CD4-positive, alpha-beta T cell (primary cell): ENCODE results near the gene ALK. TPM values are rescaled to one million over a fixed set of nuclear protein-coding genes. Genes with fewer than 3 reads are reported as not detected.

Experiments
- ATAC-seq: fragments of 200-7000 bp; cut with Tn5 transposase; one replicate; pipeline ENCODE4 v1.10.0; 2022; ENCODE audit warnings: mild to moderate bottlenecking; ENCODE audit not compliant: poor library complexity
- CTCF ChIA-PET: fragments of 350-600 bp; sonication (Branson Sonifier 250); formaldehyde crosslinking; loops from one replicate; lab custom pipeline; 2021; ENCODE audit warnings: antibody characterized with exemption, inconsistent platforms; lab: Charles Lee
- POLR2A ChIA-PET: fragments of 350-600 bp; sonication (Branson Sonifier 250); formaldehyde crosslinking; loops from one replicate; lab custom pipeline; 2021; ENCODE audit warnings: antibody characterized with exemption, inconsistent platforms; lab: Charles Lee
- DNase-seq, 14 experiments: peaks; one replicate each; pipeline ENCODE4 v3.0.0-alpha.2; 2013 to 2020; ENCODE audit warnings: mixed read lengths in 2 of 14
- H3K27ac ChIP-seq, 2 donors: one replicate each; pipeline versions ENCODE4 v1.5.1 to v1.7.0; 2013; ENCODE audit warnings: low read length in 2 of 2, low read depth in 1 of 2, mild to moderate bottlenecking in 1 of 2
- H3K27me3 ChIP-seq, 2 experiments: 1 replicate in 1 of 2; 2 replicates in 1 of 2; pipeline versions ENCODE4 v1.6.1 to v1.7.0; 2013; ENCODE audit warnings: low read length in 2 of 2, control low read depth in 1 of 2, mild to moderate bottlenecking in 1 of 2, moderate library complexity in 1 of 2; ENCODE audit not compliant: insufficient read depth in 2 of 2, control insufficient read depth in 1 of 2
- H3K36me3 ChIP-seq: one replicate; pipeline ENCODE4 v1.6.1; 2013; ENCODE audit warnings: low read length, control low read depth; ENCODE audit not compliant: insufficient read depth
- H3K4me1 ChIP-seq: one replicate; pipeline ENCODE4 v1.6.1; 2013; ENCODE audit warnings: low read length, control low read depth; ENCODE audit not compliant: insufficient read depth
- H3K4me3 ChIP-seq: one replicate; pipeline ENCODE4 v1.5.1; 2013; ENCODE audit warnings: mild to moderate bottlenecking, low read length, moderate library complexity
- H3K9me3 ChIP-seq, 2 experiments: 1 replicate in 1 of 2; 2 replicates in 1 of 2; pipeline versions ENCODE4 v1.6.1 to v1.7.0; 2013; ENCODE audit warnings: low read length in 2 of 2, mild to moderate bottlenecking in 2 of 2, control low read depth in 1 of 2, moderate library complexity in 1 of 2; ENCODE audit not compliant: control insufficient read depth in 1 of 2, insufficient read depth in 1 of 2
- H3K27ac Mint-ChIP-seq: one replicate; pipeline ENCODE4 v1.8.0; 2020; ENCODE audit warnings: mixed read lengths
- H3K27me3 Mint-ChIP-seq: one replicate; pipeline ENCODE4 v1.8.0; 2021; ENCODE audit warnings: mixed read lengths
- H3K36me3 Mint-ChIP-seq: one replicate; pipeline ENCODE4 v1.8.0; 2021; ENCODE audit warnings: low read depth, mixed read lengths
- H3K4me1 Mint-ChIP-seq: one replicate; pipeline ENCODE4 v1.8.0; 2021; ENCODE audit warnings: low read depth, mixed read lengths
- H3K4me3 Mint-ChIP-seq: one replicate; pipeline ENCODE4 v1.8.0; 2020; ENCODE audit warnings: mild to moderate bottlenecking, mixed read lengths
- H3K9me3 Mint-ChIP-seq: one replicate; pipeline ENCODE4 v1.8.0; 2020; ENCODE audit warnings: mixed read lengths
- intact Hi-C, 2 experiments: fragments of 100-400 bp; cut with DNase I in 1 of 2; cut with micrococcal nuclease in 1 of 2; formaldehyde crosslinking; loops; one replicate each; pipeline versions ENCODE4 v1.15.1 to v1.9.0; 2023 to 2025; cut with DNase I, micrococcal nuclease
- total RNA-seq, 174 experiments: library from RNA in 2 of 174; stranded (reverse) in 2 of 174; gene quantifications; one replicate each; pipeline ENCODE4 v1.2.3 and lab custom pipeline; 2021 to 2026
- TF ChIP-seq, protein P1 (sequence below): fragments of 200-600 bp; IDR thresholded peaks from one replicate; pipeline ENCODE4 v1.8.0; 2022; ENCODE audit warnings: antibody characterized with exemption, mild to moderate bottlenecking

ALK gene
- total RNA-seq, 2 experiments from 2014 or later = not detected

DNA sequence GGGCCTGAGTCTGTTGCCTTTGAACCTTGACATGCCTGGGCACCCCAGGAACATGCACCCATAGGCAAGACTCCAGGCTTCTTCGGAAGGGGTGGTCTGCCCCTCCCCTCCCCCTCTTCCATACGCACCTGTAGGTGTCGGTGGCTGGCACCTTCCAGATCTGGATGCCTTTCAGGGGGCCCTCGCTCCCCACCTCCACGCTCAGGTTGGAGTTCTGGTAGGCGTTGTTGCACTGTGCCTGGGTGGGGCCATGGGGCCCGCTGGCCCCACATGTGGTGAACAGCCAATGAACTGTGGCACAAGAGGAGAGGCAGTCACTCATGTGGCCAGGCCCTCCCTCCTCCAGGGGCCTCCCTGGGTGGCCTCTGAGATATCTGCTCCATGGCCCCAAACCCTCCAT, 670.4 kb downstream of the ALK start:
- Histone ChIP-seq H3K4me1 (no peaks in the 10 kb centered on the region), H3K27ac (no peak overlapping the region), H3K27me3 (peaks cover 0 to 2% of the 10 kb centered on the region in 2 experiments), H3K4me3 (no peak overlapping the region), H3K36me3 (no peaks in the 10 kb centered on the region), H3K9me3 (peaks cover 0 to 7% of the 10 kb centered on the region in 2 experiments)
- TF ChIP-seq, protein P1, sequence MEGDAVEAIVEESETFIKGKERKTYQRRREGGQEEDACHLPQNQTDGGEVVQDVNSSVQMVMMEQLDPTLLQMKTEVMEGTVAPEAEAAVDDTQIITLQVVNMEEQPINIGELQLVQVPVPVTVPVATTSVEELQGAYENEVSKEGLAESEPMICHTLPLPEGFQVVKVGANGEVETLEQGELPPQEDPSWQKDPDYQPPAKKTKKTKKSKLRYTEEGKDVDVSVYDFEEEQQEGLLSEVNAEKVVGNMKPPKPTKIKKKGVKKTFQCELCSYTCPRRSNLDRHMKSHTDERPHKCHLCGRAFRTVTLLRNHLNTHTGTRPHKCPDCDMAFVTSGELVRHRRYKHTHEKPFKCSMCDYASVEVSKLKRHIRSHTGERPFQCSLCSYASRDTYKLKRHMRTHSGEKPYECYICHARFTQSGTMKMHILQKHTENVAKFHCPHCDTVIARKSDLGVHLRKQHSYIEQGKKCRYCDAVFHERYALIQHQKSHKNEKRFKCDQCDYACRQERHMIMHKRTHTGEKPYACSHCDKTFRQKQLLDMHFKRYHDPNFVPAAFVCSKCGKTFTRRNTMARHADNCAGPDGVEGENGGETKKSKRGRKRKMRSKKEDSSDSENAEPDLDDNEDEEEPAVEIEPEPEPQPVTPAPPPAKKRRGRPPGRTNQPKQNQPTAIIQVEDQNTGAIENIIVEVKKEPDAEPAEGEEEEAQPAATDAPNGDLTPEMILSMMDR = no peak
- ChIA-PET POLR2A (no interaction called here), CTCF (no interaction called here)
- no peaks in the 10 kb centered on the region for H3K36me3 Mint-ChIP-seq
- H3K9me3 Mint-ChIP-seq = no peaks in the 10 kb centered on the region
- DNase-seq (no peak), ATAC-seq (no peak)
- H3K4me1 Mint-ChIP-seq = no peaks in the 10 kb centered on the region
- intact Hi-C loops = no loop called here
- H3K27me3 Mint-ChIP-seq = peaks cover 17% of the 10 kb centered on the region
- H3K27ac Mint-ChIP-seq = no peak overlapping the region
- no peak overlapping the region for H3K4me3 Mint-ChIP-seq

GRCh38 chr2:29249666-29250253, 671.6 kb downstream of the ALK start:
- CTCF ChIA-PET = no interaction called here
- no peaks in the 10 kb centered on the region for H3K9me3 Mint-ChIP-seq

DNA sequence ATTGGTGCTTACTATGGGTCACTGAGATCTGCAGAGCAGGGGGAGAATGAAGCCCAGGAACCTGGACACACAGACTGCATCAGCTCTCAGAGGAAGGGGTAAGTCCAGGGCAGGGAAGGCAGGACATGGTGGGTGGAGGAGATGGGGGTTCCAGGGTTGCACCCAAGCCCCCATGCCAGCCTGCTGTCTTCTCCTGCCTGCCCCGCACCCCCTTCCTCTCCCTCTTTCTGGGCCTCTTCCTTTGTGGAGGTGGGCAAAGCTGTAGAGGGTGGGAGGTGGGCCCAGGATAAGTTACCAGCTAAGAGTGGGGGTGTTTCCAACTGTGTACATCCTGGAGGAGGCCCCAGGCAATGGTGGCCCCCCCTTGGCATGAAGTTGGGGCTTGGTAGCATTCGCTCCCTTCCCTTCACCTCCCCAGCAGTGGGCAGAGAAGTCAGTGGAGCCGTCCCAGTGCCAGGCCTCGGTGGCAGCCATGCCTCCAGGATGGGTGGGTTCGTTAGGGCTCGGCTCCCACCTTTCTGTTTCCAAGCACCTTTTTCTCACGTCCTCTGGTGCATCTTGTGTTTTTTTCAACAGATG, 674.0 kb downstream of the ALK start:
- ChIA-PET POLR2A (no interaction called here), CTCF (no interaction called here)
- peaks cover 0 to 7% of the 10 kb centered on the region in 2 experiments for H3K9me3 ChIP-seq
- no peak for DNase-seq
- no peak overlapping the region for H3K27ac Mint-ChIP-seq
- no peaks in the 10 kb centered on the region for H3K9me3 Mint-ChIP-seq
- H3K4me1 Mint-ChIP-seq = no peaks in the 10 kb centered on the region
- no peaks in the 10 kb centered on the region for H3K36me3 ChIP-seq
- H3K27me3 Mint-ChIP-seq = no peaks in the 10 kb centered on the region
- H3K4me3 ChIP-seq = no peak overlapping the region
- intact Hi-C loops = no loop called here
- H3K27me3 ChIP-seq = peaks cover 0 to 2% of the 10 kb centered on the region in 2 experiments
- H3K4me3 Mint-ChIP-seq = no peak overlapping the region
- H3K4me1 ChIP-seq = no peaks in the 10 kb centered on the region
- no peak for ATAC-seq
- no peak overlapping the region for H3K27ac ChIP-seq
- no peaks in the 10 kb centered on the region for H3K36me3 Mint-ChIP-seq
- TF ChIP-seq, protein P1 = no peak

More at GRCh38 chr2:29249666-29250253, 671.6 kb downstream of the ALK start:
- Mint-ChIP-seq H3K27ac (no peak overlapping the region), H3K4me1 (no peaks in the 10 kb centered on the region), H3K4me3 (no peak overlapping the region), H3K36me3 (no peaks in the 10 kb centered on the region), H3K27me3 (peaks cover 13% of the 10 kb centered on the region)
- no peak overlapping the region for H3K4me3 ChIP-seq
- no peak for ATAC-seq
- DNase-seq = no peak
- no peaks in the 10 kb centered on the region for H3K36me3 ChIP-seq
- peaks cover 0 to 7% of the 10 kb centered on the region in 2 experiments for H3K9me3 ChIP-seq
- H3K27ac ChIP-seq = no peak overlapping the region
- peaks cover 0 to 2% of the 10 kb centered on the region in 2 experiments for H3K27me3 ChIP-seq
- POLR2A ChIA-PET = no interaction called here
- no peaks in the 10 kb centered on the region for H3K4me1 ChIP-seq
- TF ChIP-seq, protein P1 = no peak
- intact Hi-C loops = no loop called here
